Dermis microvascular lymphatic vessel endothelial cell (primary cell): ENCODE measurements around the gene KLK11. TPM values are rescaled to one million over a fixed set of nuclear protein-coding genes. Genes with fewer than 3 reads are reported as not detected.

Experiments
- DNase-seq, 2 donors: peaks; one replicate each; pipeline versions ENCODE4 v3.0.0 to v3.0.0-alpha.2; 2010; ENCODE audit warnings: low read depth in 2 of 2
- total RNA-seq: library from RNA; depleted of rRNA; stranded (reverse); fragments of >200 nt; gene quantifications from 2 replicates; pipeline ENCODE4 v1.2.1, GENCODE V29; 2014

KLK11 gene
- total RNA-seq, 1 donor from 2014 or later, result not detected

- DNase-seq, result no peak
Observed at GRCh38 chr19:51027873-51028272, 1.5 kb upstream of the KLK11 start.

- DNase-seq, result no peak
Observed at GRCh38 chr19:51027126-51027806, 850 bp upstream of the KLK11 start.

- DNase-seq, result no peak
Observed at GRCh38 chr19:51025809-51026553, 435 bp downstream of the KLK11 start.

- DNase-seq, result no peak
Observed at GRCh38 chr19:51025401-51025800, 1.0 kb downstream of the KLK11 start.

GRCh38 chr19:51024924-51025323 lies 1.5 kb downstream of the KLK11 start:
- DNase-seq, result no peak

GRCh38 chr19:51023946-51024345 lies 2.5 kb downstream of the KLK11 start:
- DNase-seq, result no peak

GRCh38 chr19:51022526-51022925 lies 3.9 kb downstream of the KLK11 start:
- no peak for DNase-seq

- DNase-seq, result peak; percentile 37 to 55
Observed at GRCh38 chr19:51020988-51021651, 5.3 kb downstream of the KLK11 start.

GRCh38 chr19:51019544-51019925 lies 6.9 kb downstream of the KLK11 start, which contains the start of gene KLK10:
TSS of gene KLK10 (minus strand) at chr19:51019709. CDS start at chr19:51019130, 579 bp downstream.
- no peak for DNase-seq

- DNase-seq, result no peak
Observed at GRCh38 chr19:51018745-51019543, 7.5 kb downstream of the KLK11 start.

- DNase-seq, result peak in 1 of 2 donors; percentile 40
Observed at GRCh38 chr19:51016798-51017683, 9.4 kb downstream of the KLK11 start.

- DNase-seq, result no peak
Observed at GRCh38 chr19:51015691-51016267, 10.6 kb downstream of the KLK11 start.

- no peak for DNase-seq
Observed at GRCh38 chr19:51014242-51014641, 12.2 kb downstream of the KLK11 start.

- DNase-seq, result no peak
Observed at GRCh38 chr19:51012661-51013190, 13.7 kb downstream of the KLK11 start.

GRCh38 chr19:51010066-51010795 lies 16.2 kb downstream of the KLK11 start:
- no peak for DNase-seq

- DNase-seq, result no peak
Observed at GRCh38 chr19:51009061-51009891, 17.1 kb downstream of the KLK11 start.

GRCh38 chr19:51007488-51007887 lies 18.9 kb downstream of the KLK11 start:
- no peak for DNase-seq

- no peak for DNase-seq
Observed at GRCh38 chr19:51006406-51006805, 20.0 kb downstream of the KLK11 start.
